ENCODE data around the gene SLCO3A1.

Gene SLCO3A1

GRCh38 chr15:91860498-91860897 lies 7.0 kb downstream of the SLCO3A1 start:
- no peak for DNase-seq (ENCODE audit: low read depth in 1 of 2, low spot score in 1 of 2)

- DNase-seq (ENCODE audit: low read depth in 1 of 2, low spot score in 1 of 2) = no peak
Observed at GRCh38 chr15:91861223-91861622, 7.7 kb downstream of the SLCO3A1 start.

GRCh38 chr15:91862891-91863504 lies 9.5 kb downstream of the SLCO3A1 start:
- DNase-seq (ENCODE audit: low read depth in 1 of 2, low spot score in 1 of 2) = no peak

GRCh38 chr15:91863621-91864255 lies 10.2 kb downstream of the SLCO3A1 start:
- DNase-seq (ENCODE audit: low read depth in 1 of 2, low spot score in 1 of 2) = no peak

- no peak for DNase-seq (ENCODE audit: low read depth in 1 of 2, low spot score in 1 of 2)
Observed at GRCh38 chr15:91864664-91865063, 11.2 kb downstream of the SLCO3A1 start.

GRCh38 chr15:91865486-91865885 lies 12.0 kb downstream of the SLCO3A1 start:
- DNase-seq (ENCODE audit: low read depth in 1 of 2, low spot score in 1 of 2) = no peak

GRCh38 chr15:91865950-91866349 lies 12.4 kb downstream of the SLCO3A1 start:
- no peak for DNase-seq (ENCODE audit: low read depth in 1 of 2, low spot score in 1 of 2)

- no peak for DNase-seq (ENCODE audit: low read depth in 1 of 2, low spot score in 1 of 2)
Observed at GRCh38 chr15:91866371-91866905, 12.9 kb downstream of the SLCO3A1 start.

GRCh38 chr15:91866971-91867372 lies 13.5 kb downstream of the SLCO3A1 start:
- no peak for DNase-seq (ENCODE audit: low read depth in 1 of 2, low spot score in 1 of 2)

GRCh38 chr15:91867581-91868026 lies 14.1 kb downstream of the SLCO3A1 start:
- DNase-seq (ENCODE audit: low read depth in 1 of 2, low spot score in 1 of 2) = no peak

GRCh38 chr15:91870876-91871537 lies 17.5 kb downstream of the SLCO3A1 start:
- DNase-seq (ENCODE audit: low read depth in 1 of 2, low spot score in 1 of 2) = no peak

- DNase-seq (ENCODE audit: low read depth in 1 of 2, low spot score in 1 of 2) = no peak
Observed at GRCh38 chr15:91871837-91872236, 18.3 kb downstream of the SLCO3A1 start.

- DNase-seq (ENCODE audit: low read depth in 1 of 2, low spot score in 1 of 2) = no peak
Observed at GRCh38 chr15:91872356-91873137, 19.0 kb downstream of the SLCO3A1 start.

GRCh38 chr15:91873138-91873536 lies 19.6 kb downstream of the SLCO3A1 start:
- DNase-seq (ENCODE audit: low read depth in 1 of 2, low spot score in 1 of 2) = no peak

- DNase-seq (ENCODE audit: low read depth in 1 of 2, low spot score in 1 of 2) = no peak
Observed at GRCh38 chr15:91874171-91874570, 20.7 kb downstream of the SLCO3A1 start.

GRCh38 chr15:91874992-91875660 lies 21.6 kb downstream of the SLCO3A1 start:
- no peak for DNase-seq (ENCODE audit: low read depth in 1 of 2, low spot score in 1 of 2)

GRCh38 chr15:91876187-91876586 lies 22.7 kb downstream of the SLCO3A1 start:
- no peak for DNase-seq (ENCODE audit: low read depth in 1 of 2, low spot score in 1 of 2)

- no peak for DNase-seq (ENCODE audit: low read depth in 1 of 2, low spot score in 1 of 2)
Observed at GRCh38 chr15:91878319-91878870, 24.9 kb downstream of the SLCO3A1 start.

GRCh38 chr15:91879158-91879557 lies 25.6 kb downstream of the SLCO3A1 start:
- DNase-seq (ENCODE audit: low read depth in 1 of 2, low spot score in 1 of 2) = no peak

GRCh38 chr15:91880373-91880772 lies 26.9 kb downstream of the SLCO3A1 start:
- DNase-seq (ENCODE audit: low read depth in 1 of 2, low spot score in 1 of 2) = no peak
